ENCODE measurements around the gene UBE2M.

The UBE2M gene

DNA sequence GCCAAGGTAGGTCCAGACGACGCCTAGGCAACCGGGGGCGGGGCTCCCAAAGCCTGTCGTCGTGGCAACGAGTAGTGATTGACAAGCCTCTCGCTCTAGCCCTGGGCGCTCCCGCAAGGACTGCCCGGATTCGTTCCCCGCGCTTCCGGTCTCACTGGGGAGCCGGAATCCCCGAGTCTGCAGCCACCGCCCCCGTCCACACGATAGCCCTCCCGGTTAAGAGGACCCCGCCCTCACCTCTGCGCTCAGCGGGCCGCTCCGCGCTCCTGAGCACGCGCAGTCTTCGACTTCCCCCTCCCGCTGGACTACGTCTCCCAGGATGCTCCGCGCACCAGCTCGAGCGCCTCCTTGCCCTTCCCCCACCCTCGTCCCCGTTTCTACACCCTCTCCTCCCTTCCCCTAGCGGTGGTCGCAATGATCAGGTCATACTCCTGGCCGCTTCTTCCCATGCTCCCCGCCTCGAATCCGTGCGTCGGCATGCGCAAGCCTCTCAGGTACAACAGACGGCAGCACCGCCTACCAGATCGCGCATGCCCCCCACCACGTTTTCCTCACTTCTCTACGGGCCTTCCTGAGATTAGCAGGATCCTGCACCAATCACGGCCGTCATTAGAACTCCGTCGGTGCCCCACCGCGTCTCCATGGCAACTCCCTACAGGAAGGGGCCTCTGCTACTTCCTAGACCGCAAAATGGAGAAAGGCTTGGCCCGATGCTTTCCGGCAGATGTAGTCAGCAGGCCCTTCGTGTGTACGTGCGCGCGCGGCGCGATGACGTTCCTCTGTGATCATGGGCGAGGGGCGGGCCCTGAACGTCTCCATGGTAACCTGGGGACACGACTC, 14.6 kb upstream of the UBE2M start, which contains the start of gene MZF1:
Gene MZF1 (minus strand): TSS at position 518 of the 840 bp plus-strand sequence. CDS start 1,946 bp downstream, outside the sequence.
- peak; percentile 100 for DNase-seq (ENCODE audit: low spot score)
- Histone ChIP-seq H3K27ac (peak within 1 kb of the TSS; percentile 97 to 98), H3K4me3 (peak within 1 kb of the TSS; percentile 82)
- TF ChIP-seq, protein P1, sequence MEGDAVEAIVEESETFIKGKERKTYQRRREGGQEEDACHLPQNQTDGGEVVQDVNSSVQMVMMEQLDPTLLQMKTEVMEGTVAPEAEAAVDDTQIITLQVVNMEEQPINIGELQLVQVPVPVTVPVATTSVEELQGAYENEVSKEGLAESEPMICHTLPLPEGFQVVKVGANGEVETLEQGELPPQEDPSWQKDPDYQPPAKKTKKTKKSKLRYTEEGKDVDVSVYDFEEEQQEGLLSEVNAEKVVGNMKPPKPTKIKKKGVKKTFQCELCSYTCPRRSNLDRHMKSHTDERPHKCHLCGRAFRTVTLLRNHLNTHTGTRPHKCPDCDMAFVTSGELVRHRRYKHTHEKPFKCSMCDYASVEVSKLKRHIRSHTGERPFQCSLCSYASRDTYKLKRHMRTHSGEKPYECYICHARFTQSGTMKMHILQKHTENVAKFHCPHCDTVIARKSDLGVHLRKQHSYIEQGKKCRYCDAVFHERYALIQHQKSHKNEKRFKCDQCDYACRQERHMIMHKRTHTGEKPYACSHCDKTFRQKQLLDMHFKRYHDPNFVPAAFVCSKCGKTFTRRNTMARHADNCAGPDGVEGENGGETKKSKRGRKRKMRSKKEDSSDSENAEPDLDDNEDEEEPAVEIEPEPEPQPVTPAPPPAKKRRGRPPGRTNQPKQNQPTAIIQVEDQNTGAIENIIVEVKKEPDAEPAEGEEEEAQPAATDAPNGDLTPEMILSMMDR (IDR thresholded peaks at IDR 0.05) = no peak

DNA sequence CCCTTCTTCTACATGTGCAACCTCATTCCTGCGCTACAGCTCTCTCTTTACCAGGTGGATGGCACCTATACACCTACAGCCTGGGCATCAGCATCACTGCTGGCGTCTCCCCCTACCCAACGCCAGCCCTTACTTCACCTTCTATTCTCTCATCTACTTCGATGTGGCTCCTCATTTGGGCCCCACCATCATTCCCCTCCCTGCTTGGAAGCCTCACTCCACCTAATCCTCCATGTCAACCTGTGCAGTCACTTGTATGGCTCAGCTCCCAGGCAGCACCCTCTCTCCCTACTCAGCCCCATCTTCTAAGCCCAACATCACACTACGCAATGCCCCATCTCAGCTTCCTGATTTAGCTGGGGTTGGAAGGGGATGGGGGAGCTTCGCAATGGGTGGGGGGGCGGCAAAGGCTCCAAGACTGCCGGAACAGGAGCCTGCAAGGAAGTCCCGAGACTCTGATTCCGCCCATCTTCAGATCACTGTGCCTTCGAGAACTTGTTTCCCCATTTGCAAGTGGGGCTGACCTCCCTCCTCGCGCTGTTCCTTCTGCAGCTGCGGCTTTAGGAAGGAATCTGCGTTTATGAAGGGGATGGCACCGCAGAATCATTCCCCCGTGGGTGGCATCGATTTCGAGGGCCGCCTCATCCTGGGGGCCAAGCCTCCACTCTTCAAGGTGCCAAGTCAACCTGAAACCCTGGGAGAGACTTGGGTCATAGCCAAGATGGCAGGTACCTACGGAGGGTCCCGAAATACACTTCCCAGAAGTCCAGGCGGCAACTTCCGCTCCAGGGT, 13.8 kb upstream of the UBE2M start:
- Histone ChIP-seq H3K4me3 (peak overlapping the region; percentile 82), H3K27ac (peak overlapping the region; percentile 97 to 98)
- TF ChIP-seq, protein P1 (IDR thresholded peaks at IDR 0.05) = no peak
- DNase-seq (ENCODE audit: low spot score) = peak; percentile 78

DNA sequence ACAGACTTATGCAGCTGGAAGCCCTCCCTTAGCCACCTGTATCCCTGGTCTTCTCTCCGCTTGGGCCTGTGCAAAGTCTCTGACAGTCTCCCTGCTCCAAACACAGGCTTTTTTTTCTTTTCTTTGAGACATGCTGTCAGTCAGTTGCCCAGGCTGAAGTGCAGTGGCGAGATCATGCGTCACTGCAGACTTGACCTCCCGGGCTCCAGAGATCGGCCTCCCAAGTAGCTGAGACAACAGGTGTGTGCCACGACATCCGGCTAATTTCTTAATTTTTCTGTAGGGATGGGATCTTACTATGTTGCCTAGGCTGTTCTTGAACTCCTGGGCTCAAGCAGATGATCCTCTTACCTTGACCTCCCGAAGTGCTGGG, 13.2 kb upstream of the UBE2M start:
- TF ChIP-seq, protein P1 (IDR thresholded peaks at IDR 0.05) = no peak
- Histone ChIP-seq H3K4me3 (no peak overlapping the region), H3K27ac (no peak overlapping the region)
- no peak for DNase-seq (ENCODE audit: low spot score)

DNA sequence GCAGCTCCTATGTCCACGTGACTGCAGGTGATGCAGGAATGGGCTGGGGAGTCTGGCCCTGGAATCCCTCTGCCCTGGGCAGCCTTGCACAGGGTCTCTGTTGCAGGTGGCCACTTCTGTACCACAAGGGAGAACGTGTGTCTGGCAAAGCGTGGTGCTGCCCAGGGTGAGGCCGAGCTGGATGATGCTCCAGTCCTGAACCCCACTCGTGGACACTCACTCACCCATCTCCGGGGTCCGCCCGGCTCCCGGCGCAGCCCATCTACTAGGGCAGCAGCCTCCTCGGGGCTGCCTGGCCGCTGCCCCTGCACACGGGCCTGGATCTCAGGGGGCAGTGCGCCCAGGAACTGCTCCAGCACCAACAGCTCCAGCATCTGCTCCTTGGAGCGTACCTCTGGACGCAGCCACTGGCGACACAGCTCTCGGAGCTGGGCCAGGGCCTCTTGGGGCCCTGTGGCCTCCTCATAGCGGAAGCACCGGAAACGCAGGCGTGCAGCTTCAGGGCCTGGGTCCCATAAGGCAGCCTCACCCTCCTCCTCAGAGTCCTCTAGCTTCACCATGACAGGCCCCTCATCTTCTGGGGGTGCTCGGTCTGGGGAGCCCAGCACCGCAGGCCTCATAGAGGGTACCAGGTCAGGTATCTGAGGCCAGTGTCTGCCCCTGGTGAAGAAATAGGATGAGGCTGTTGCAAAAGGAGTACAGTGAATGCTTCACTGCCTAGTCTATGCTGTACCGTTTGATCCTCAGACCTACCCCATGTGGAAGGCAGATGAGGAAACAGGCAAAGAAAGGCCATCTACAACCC, 12.6 kb upstream of the UBE2M start:
- DNase-seq (ENCODE audit: low spot score) = no peak
- TF ChIP-seq, protein P1 (IDR thresholded peaks at IDR 0.05) = no peak
- no peak overlapping the region for H3K4me3 ChIP-seq
- H3K27ac ChIP-seq = no peak overlapping the region

DNA sequence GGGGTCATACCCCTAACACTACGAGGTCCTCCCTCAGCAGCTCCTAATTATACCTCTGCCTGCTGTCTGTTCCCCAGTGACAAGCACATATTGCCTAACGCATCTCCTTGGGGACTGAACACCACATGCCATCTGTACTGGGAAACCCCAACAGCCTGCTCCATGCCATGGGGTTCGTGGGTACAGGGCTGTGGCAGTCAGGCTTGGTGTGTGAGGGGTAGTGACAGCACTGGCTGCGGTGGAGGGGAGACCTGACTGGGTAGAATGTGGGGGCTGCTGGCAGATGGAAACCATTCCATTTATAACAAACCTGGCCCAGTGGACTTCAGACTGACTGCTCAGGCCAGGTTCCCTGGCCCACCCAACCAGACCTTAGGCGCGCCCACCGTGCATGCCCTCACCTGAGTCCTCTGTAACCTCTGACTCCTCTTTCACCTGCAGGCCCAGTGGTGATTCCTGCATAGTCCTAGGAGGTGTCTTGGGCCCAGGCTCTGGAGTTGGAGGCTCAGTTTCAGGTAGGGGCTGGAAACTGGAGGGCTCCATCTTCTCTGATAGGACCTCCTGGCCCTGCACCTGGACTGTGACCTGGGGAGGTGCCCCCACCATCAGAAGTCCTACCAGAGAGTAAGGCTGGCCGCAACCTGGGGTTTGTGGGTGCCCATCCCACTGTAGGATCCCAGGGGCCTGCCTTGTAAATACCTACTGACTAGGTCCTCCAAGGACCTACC, 11.7 kb upstream of the UBE2M start:
- no peak for DNase-seq (ENCODE audit: low spot score)

More for the DNA sequence above, 11.7 kb upstream of the UBE2M start:
- Histone ChIP-seq H3K4me3 (no peak overlapping the region), H3K27ac (no peak overlapping the region)
- TF ChIP-seq, protein P1 (IDR thresholded peaks at IDR 0.05) = no peak

Measured in coronary artery (tissue), 2 donors.